HepG2 (cell line): ENCODE measurements around the gene HLF. TPM values are rescaled to one million over a fixed set of nuclear protein-coding genes. Genes with fewer than 3 reads are reported as not detected.
A peak's percentile ranks its signal among the peaks of the same experiment; 100 is the strongest.

ENCODE experiments used
- ATAC-seq: fragments of 200-7000 bp; cut with Tn5 transposase; 3 replicates; pipeline ENCODE4 v1.9.1; 2020; ENCODE audit warnings: mild to moderate bottlenecking, moderate library complexity
- BruUV-seq: library from RNA; stranded (reverse); fragments of 400-500 nt; replicated peaks from 2 replicates; lab custom pipeline; 2021; lab: Mats Ljungman, UMichigan
- CTCF ChIA-PET: fragments of 300-600 bp; formaldehyde crosslinking; extraction: SDS; loops from one replicate; lab custom pipeline; 2021; ENCODE audit warnings: low total read pairs, inconsistent platforms, low intra/inter-chr PET ratio; lab: Yijun Ruan, JAX
- POLR2A ChIA-PET: fragments of 350-600 bp; sonication (Branson Sonifier 250); formaldehyde crosslinking; loops from one replicate; lab custom pipeline; 2020; ENCODE audit warnings: antibody characterized with exemption, inconsistent platforms; lab: Yijun Ruan, JAX
- DNase-seq: peaks from one replicate; pipeline ENCODE4 v3.0.0-alpha.2; 2015; ENCODE audit warnings: low spot score
- FAIRE-seq: peaks from 3 replicates; lab custom pipeline; 2011; peaks lifted over from hg19 to GRCh38; lab: Jason Lieb, UNC
- H2AFZ ChIP-seq: one replicate; pipeline ENCODE4 v1.6.1; 2011; ENCODE audit warnings: low read length, inconsistent platforms
- H3K27ac ChIP-seq: fragments of 300-600 bp; 3 replicates; pipeline ENCODE4 v1.8.0; 2011; ENCODE audit warnings: mixed run types, mild to moderate bottlenecking, mixed read lengths, low read length, inconsistent platforms; ENCODE audit not compliant: insufficient read depth; ENCODE audit errors: extremely low read length
- H3K27me3 ChIP-seq, 2 experiments: fragments of 200-600 bp in 1 of 2; 2 replicates in 1 of 2; 3 replicates in 1 of 2; pipeline versions ENCODE4 v1.6.0 to v1.8.0; 2011; ENCODE audit warnings: low read length in 2 of 2, mild to moderate bottlenecking in 2 of 2, moderate library complexity in 2 of 2, inconsistent platforms in 1 of 2; ENCODE audit not compliant: insufficient read depth in 2 of 2, control insufficient read depth in 1 of 2
- H3K36me3 ChIP-seq, 2 experiments: fragments of 200-600 bp in 1 of 2; replicated peaks in 1 of 2; 2 replicates in 1 of 2; 3 replicates in 1 of 2; pipeline versions ENCODE4 v1.5.1 to v1.8.0; 2011; ENCODE audit warnings: low read length in 2 of 2, inconsistent platforms in 1 of 2; ENCODE audit not compliant: insufficient read depth in 2 of 2, control insufficient read depth in 1 of 2
- H3K4me1 ChIP-seq: 2 replicates; pipeline ENCODE4 v1.5.1; 2012; ENCODE audit warnings: low read length, inconsistent platforms; ENCODE audit not compliant: insufficient read depth
- H3K4me2 ChIP-seq: 2 replicates; pipeline ENCODE4 v1.6.0; 2011; ENCODE audit warnings: low read depth, low read length, inconsistent platforms
- H3K4me3 ChIP-seq, 3 experiments: fragments of 200-600 bp in 1 of 3; sonication (generic), shearing (Covaris generic) in 1 of 3; replicated peaks in 1 of 3; 2 replicates each; pipeline ENCODE4 v1.5.1; 2011 to 2016; ENCODE audit warnings: low read length in 3 of 3, inconsistent platforms in 2 of 3, low read depth in 2 of 3, mild to moderate bottlenecking in 2 of 3, control low read depth in 1 of 3, mixed read lengths in 1 of 3; ENCODE audit not compliant: insufficient read depth in 1 of 3
- H3K79me2 ChIP-seq: one replicate; pipeline ENCODE4 v1.6.1; 2011; ENCODE audit warnings: low read length, inconsistent platforms; ENCODE audit not compliant: insufficient read depth
- H3K9ac ChIP-seq: 2 replicates; pipeline ENCODE4 v1.6.0; 2011; ENCODE audit warnings: mild to moderate bottlenecking, low read depth, low read length, inconsistent platforms; ENCODE audit not compliant: insufficient read depth
- H3K9me3 ChIP-seq: 2 replicates; pipeline ENCODE4 v1.5.1; 2012; ENCODE audit warnings: mild to moderate bottlenecking, low read length
- H4K20me1 ChIP-seq: 2 replicates; pipeline ENCODE4 v1.6.0; 2011; ENCODE audit warnings: inconsistent platforms, mild to moderate bottlenecking, low read length, moderate library complexity; ENCODE audit not compliant: insufficient read depth
- MAF1 ChIP-seq: sonication (generic); formaldehyde crosslinking; IDR thresholded peaks from 2 replicates; pipeline ENCODE4 v1.5.0; 2020; ENCODE audit warnings: missing genetic modification reagents, borderline replicate concordance
- NCOA1 ChIP-seq: sonication (generic); formaldehyde crosslinking; IDR thresholded peaks from 2 replicates; pipeline ENCODE4 v1.9.0; 2021; ENCODE audit warnings: missing genetic modification reagents
- XRCC5 ChIP-seq: fragments of 200-400 bp; formaldehyde crosslinking; optimal IDR thresholded peaks from 2 replicates; pipeline ENCODE3; 2017; ENCODE audit warnings: mild to moderate bottlenecking, low read length
- ZNF101 ChIP-seq: sonication (generic); formaldehyde crosslinking; IDR thresholded peaks from 2 replicates; pipeline ENCODE4 v1.4.0; 2020; ENCODE audit warnings: mild to moderate bottlenecking, low read depth, missing genetic modification reagents, borderline replicate concordance
- ZNF354B ChIP-seq: sonication (generic); formaldehyde crosslinking; IDR thresholded peaks from 2 replicates; pipeline ENCODE4 v1.8.0; 2022; ENCODE audit warnings: mild to moderate bottlenecking, missing genetic modification reagents
- ZNF672 ChIP-seq: sonication (generic); formaldehyde crosslinking; IDR thresholded peaks from 2 replicates; pipeline ENCODE4 v1.8.1; 2022; ENCODE audit warnings: missing genetic modification reagents
- ZNF747 ChIP-seq: sonication (generic); formaldehyde crosslinking; IDR thresholded peaks from 2 replicates; pipeline ENCODE4 v1.8.1; 2023; ENCODE audit warnings: missing genetic modification reagents, mild to moderate bottlenecking, borderline replicate concordance
- ZNF816 ChIP-seq: sonication (generic); formaldehyde crosslinking; IDR thresholded peaks from 2 replicates; pipeline ENCODE4 v1.8.0; 2022; ENCODE audit warnings: missing genetic modification reagents, mild to moderate bottlenecking, borderline replicate concordance
- ZNF839 ChIP-seq: sonication (generic); formaldehyde crosslinking; IDR thresholded peaks from 2 replicates; pipeline ENCODE4 v1.4.0; 2020; ENCODE audit warnings: missing genetic modification reagents, mild to moderate bottlenecking, borderline replicate concordance
- WGBS: methylation state at CpG from one replicate; pipeline ENCODE4 v1.1.6; 2017; ENCODE audit warnings: low lambda C conversion rate; 5-methylcytosine and 5-hydroxymethylcytosine counted together
- in situ Hi-C: cut with HindIII; loops from 2 replicates; pipeline ENCODE4 v1.10.0; 2017; ENCODE audit warnings: low pct_unique_long_range_greater_than_20kb; ENCODE audit not compliant: extremely low pct_ligation_motif_present
- intact Hi-C: fragments of 100-400 bp; cut with micrococcal nuclease; formaldehyde crosslinking; loops from one replicate; pipeline ENCODE4 v1.10.0; 2022; ENCODE audit not compliant: unreplicated experiment
- polyA plus RNA-seq, 8 experiments: library from polyadenylated mRNA; depleted of rRNA in 3 of 8; stranded (reverse) in 7 of 8; unstranded in 1 of 8; fragments of >200 nt; fragmentation: Illumina TruSeq in 4 of 8; extraction: Trizol in 4 of 8; gene quantifications; 2 replicates each; pipeline versions ENCODE4 v1.2.1 to v1.2.3, GENCODE V29; 2011 to 2016; ENCODE audit warnings: low read depth in 4 of 8, missing spikeins in 1 of 8, mixed read lengths in 1 of 8; ENCODE audit not compliant: insufficient read depth in 1 of 8
- total RNA-seq, 5 experiments: library from RNA; depleted of rRNA; stranded (reverse); fragments of >200 nt; fragmentation: Illumina TruSeq; extraction: Trizol; gene quantifications; 2 replicates each; pipeline ENCODE4 v1.2.3, GENCODE V29; 2016; ENCODE audit warnings: low read depth in 1 of 5
- TF ChIP-seq, protein P1 (sequence below): sonication (generic); formaldehyde crosslinking; IDR thresholded peaks from 2 replicates; pipeline ENCODE4 v1.8.1; 2023; ENCODE audit warnings: mild to moderate bottlenecking, moderate library complexity, missing genetic modification reagents
- TF ChIP-seq, protein P2 (sequence below): sonication (generic); formaldehyde crosslinking; IDR thresholded peaks from 2 replicates; pipeline ENCODE4; 2020; ENCODE audit warnings: missing genetic modification reagents, mild to moderate bottlenecking, borderline replicate concordance
- TF ChIP-seq, protein P3 (sequence below): sonication (generic); formaldehyde crosslinking; IDR thresholded peaks from 2 replicates; pipeline ENCODE4 v1.8.1; 2022; ENCODE audit warnings: low read depth, mild to moderate bottlenecking, missing genetic modification reagents
- TF ChIP-seq, protein P4 (sequence below): sonication (generic); formaldehyde crosslinking; IDR thresholded peaks from 2 replicates; pipeline ENCODE4 v1.4.0; 2020; ENCODE audit warnings: missing genetic modification reagents
- TF ChIP-seq, protein P5 (sequence below): sonication (generic); formaldehyde crosslinking; IDR thresholded peaks from 2 replicates; pipeline ENCODE4 v1.4.0; 2020; ENCODE audit warnings: missing genetic modification reagents

HLF gene
- total and polyA plus RNA-seq, 2 of the 13 experiments (the other 11 are each of a cell fraction or from before 2014, with no cell fraction given) = 202 to 346 TPM

DNA sequence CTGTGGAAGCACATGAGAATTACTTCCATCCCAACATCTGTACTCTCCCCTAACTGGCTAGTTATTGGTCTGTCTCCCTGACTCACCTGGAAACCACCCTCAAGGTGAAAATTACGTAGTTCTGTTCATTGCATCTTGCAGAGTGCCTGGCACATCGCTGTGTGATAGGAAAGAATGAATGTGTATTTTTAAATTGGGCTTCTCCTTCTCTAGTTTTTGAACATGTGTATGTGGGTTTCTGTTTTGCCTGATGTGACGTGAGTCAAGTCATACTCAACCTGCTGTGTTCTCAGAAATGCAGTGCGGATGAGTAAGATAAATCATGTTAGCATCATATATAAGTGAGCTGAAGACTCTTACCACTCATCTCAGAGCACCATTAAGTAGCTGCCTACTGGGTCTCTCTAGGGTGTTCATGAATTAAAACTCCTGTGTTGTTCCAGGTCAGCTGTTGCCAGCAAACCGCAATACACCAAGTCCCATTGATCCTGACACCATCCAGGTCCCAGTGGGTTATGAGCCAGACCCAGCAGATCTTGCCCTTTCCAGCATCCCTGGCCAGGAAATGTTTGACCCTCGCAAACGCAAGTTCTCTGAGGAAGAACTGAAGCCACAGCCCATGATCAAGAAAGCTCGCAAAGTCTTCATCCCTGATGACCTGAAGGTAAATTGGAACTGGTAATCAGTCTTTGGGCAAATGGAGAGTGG, 50.2 kb downstream of the HLF start:
- H3K4me3 ChIP-seq = no peak overlapping the region
- H3K9me3 ChIP-seq = no peaks in the 10 kb centered on the region
- H4K20me1 ChIP-seq = peaks cover 90% of the 10 kb centered on the region
- peaks cover 50% of the 10 kb centered on the region for H3K4me1 ChIP-seq
- peaks cover 82% of the 10 kb centered on the region for H3K79me2 ChIP-seq
- H3K36me3 ChIP-seq = peaks cover 39 to 90% of the 10 kb centered on the region in 2 experiments
- H3K9ac ChIP-seq = no peak overlapping the region
- 95% methylated on average over 8 of the region's 8 CpGs for WGBS
- no peaks in the 10 kb centered on the region for H3K27me3 ChIP-seq
- no TSS peak for BruUV-seq
- CTCF ChIA-PET = no interaction called here
- ATAC-seq = no peak
- POLR2A ChIA-PET = no interaction called here
- DNase-seq = no peak
- FAIRE-seq = no peak
- H3K4me2 ChIP-seq = no peak overlapping the region
- no peak overlapping the region for H2AFZ ChIP-seq
- intact Hi-C loops (no loop called here), in situ Hi-C loops (no loop called here)
- peak overlapping the region; percentile 30 for H3K27ac ChIP-seq
- TF ChIP-seq, protein P1, sequence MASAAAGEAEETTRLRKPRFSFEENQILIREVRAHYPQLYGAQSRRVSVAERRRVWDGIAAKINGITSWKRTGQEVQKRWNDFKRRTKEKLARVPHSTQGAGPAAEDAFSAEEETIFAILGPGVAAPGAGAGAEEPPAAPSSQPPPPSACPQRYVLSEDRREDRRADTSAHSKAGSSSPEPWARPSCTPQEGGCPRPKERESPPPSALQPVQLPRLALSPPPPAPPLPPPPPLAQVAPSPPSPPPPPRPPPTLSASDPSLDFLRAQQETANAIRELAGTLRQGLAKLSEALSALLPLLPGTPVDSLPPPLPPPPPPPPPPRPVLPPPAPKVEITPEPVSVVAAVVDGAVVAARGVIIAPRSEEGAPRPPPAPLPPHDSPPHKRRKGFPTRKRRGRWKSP (CRISPR knock-in tag) = no peak
- TF ChIP-seq ZNF747 = no peak
- TF ChIP-seq, protein P2, sequence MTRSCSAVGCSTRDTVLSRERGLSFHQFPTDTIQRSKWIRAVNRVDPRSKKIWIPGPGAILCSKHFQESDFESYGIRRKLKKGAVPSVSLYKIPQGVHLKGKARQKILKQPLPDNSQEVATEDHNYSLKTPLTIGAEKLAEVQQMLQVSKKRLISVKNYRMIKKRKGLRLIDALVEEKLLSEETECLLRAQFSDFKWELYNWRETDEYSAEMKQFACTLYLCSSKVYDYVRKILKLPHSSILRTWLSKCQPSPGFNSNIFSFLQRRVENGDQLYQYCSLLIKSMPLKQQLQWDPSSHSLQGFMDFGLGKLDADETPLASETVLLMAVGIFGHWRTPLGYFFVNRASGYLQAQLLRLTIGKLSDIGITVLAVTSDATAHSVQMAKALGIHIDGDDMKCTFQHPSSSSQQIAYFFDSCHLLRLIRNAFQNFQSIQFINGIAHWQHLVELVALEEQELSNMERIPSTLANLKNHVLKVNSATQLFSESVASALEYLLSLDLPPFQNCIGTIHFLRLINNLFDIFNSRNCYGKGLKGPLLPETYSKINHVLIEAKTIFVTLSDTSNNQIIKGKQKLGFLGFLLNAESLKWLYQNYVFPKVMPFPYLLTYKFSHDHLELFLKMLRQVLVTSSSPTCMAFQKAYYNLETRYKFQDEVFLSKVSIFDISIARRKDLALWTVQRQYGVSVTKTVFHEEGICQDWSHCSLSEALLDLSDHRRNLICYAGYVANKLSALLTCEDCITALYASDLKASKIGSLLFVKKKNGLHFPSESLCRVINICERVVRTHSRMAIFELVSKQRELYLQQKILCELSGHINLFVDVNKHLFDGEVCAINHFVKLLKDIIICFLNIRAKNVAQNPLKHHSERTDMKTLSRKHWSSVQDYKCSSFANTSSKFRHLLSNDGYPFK (CRISPR knock-in tag) = no peak
- TF ChIP-seq, protein P3, sequence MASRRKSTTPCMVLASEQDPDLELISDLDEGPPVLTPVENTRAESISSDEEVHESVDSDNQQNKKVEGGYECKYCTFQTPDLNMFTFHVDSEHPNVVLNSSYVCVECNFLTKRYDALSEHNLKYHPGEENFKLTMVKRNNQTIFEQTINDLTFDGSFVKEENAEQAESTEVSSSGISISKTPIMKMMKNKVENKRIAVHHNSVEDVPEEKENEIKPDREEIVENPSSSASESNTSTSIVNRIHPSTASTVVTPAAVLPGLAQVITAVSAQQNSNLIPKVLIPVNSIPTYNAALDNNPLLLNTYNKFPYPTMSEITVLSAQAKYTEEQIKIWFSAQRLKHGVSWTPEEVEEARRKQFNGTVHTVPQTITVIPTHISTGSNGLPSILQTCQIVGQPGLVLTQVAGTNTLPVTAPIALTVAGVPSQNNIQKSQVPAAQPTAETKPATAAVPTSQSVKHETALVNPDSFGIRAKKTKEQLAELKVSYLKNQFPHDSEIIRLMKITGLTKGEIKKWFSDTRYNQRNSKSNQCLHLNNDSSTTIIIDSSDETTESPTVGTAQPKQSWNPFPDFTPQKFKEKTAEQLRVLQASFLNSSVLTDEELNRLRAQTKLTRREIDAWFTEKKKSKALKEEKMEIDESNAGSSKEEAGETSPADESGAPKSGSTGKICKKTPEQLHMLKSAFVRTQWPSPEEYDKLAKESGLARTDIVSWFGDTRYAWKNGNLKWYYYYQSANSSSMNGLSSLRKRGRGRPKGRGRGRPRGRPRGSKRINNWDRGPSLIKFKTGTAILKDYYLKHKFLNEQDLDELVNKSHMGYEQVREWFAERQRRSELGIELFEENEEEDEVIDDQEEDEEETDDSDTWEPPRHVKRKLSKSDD (CRISPR knock-in tag) = no peak
- no peak for TF ChIP-seq ZNF672 (CRISPR knock-in tag)
- TF ChIP-seq ZNF354B (CRISPR knock-in tag) = no peak
- no peak for TF ChIP-seq ZNF816 (CRISPR knock-in tag)
- TF ChIP-seq, protein P4, sequence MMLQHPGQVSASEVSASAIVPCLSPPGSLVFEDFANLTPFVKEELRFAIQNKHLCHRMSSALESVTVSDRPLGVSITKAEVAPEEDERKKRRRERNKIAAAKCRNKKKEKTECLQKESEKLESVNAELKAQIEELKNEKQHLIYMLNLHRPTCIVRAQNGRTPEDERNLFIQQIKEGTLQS (CRISPR knock-in tag) = no peak
- no peak for TF ChIP-seq XRCC5
- TF ChIP-seq ZNF839 (CRISPR knock-in tag) = no peak
- TF ChIP-seq ZNF101 = no peak
- TF ChIP-seq NCOA1 (CRISPR knock-in tag) = no peak
- no peak for TF ChIP-seq MAF1 (CRISPR knock-in tag)
- TF ChIP-seq, protein P5, sequence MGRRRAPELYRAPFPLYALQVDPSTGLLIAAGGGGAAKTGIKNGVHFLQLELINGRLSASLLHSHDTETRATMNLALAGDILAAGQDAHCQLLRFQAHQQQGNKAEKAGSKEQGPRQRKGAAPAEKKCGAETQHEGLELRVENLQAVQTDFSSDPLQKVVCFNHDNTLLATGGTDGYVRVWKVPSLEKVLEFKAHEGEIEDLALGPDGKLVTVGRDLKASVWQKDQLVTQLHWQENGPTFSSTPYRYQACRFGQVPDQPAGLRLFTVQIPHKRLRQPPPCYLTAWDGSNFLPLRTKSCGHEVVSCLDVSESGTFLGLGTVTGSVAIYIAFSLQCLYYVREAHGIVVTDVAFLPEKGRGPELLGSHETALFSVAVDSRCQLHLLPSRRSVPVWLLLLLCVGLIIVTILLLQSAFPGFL = no peak
